Right lobe of liver (tissue), 4 donors: ENCODE measurements around the gene FOLR1.

Experiments used
- CTCF ChIP-seq, 4 donors: fragments of 200-600 bp in 3 of 4; fragments of 450-650 bp in 1 of 4; IDR thresholded peaks; one replicate each; pipeline versions ENCODE4 v1.5.1 to v1.8.0; 2016 to 2022; ENCODE audit warnings: antibody characterized with exemption in 4 of 4, mild to moderate bottlenecking in 2 of 4
- POLR2A ChIP-seq: fragments of 450-650 bp; IDR thresholded peaks from one replicate; pipeline ENCODE4 v1.6.1; 2017; ENCODE audit warnings: antibody characterized with exemption, mild to moderate bottlenecking
- donor health status: DM: no; HTN: no; CAD: no.
- donor health status: DM: no; HTN: no; CAD: no.
- donor health status: DM: no; HTN: yes; CAD: no.

- TF ChIP-seq CTCF (IDR thresholded peaks at IDR 0.05) = no peak
- no peak for TF ChIP-seq POLR2A
Measured at GRCh38 chr11:72244060-72244360, 52.1 kb downstream of the FOLR1 start, which contains the start of gene PHOX2A.
